Stimulated activated CD8-positive, alpha-beta memory T cell treated with anti-CD3 and anti-CD28 coated beads, Interleukin-12 subunit alpha, Interleukin-12 subunit beta, amount 100 ng/mL, for 24 hours (primary cell): ENCODE measurements around the gene TPCN2.
A peak's percentile ranks its signal among the peaks of the same experiment; 100 is the strongest.

Source experiments
- DNase-seq: peaks from one replicate; pipeline ENCODE4 v3.0.0-alpha.2; 2020; ENCODE audit errors: extremely low read depth

The TPCN2 gene

GRCh38 chr11:69037544-69037943 lies 11.2 kb upstream of the TPCN2 start:
- DNase-seq: no peak

GRCh38 chr11:69039501-69039900 lies 9.2 kb upstream of the TPCN2 start:
- no peak for DNase-seq

- DNase-seq: no peak
Observed at GRCh38 chr11:69040051-69040450, 8.7 kb upstream of the TPCN2 start.

GRCh38 chr11:69040581-69041260 lies 8.0 kb upstream of the TPCN2 start:
- DNase-seq: peak; percentile 22

GRCh38 chr11:69041516-69041915 lies 7.2 kb upstream of the TPCN2 start:
- no peak for DNase-seq

- DNase-seq: no peak
Observed at GRCh38 chr11:69044111-69045013, 4.4 kb upstream of the TPCN2 start.

- no peak for DNase-seq
Observed at GRCh38 chr11:69048031-69048693, 570 bp upstream of the TPCN2 start.

GRCh38 chr11:69049490-69049867 lies 747 bp downstream of the TPCN2 start:
- DNase-seq: no peak

GRCh38 chr11:69050592-69051380 lies 2.1 kb downstream of the TPCN2 start:
- DNase-seq: no peak

- DNase-seq: no peak
Observed at GRCh38 chr11:69051381-69052342, 2.9 kb downstream of the TPCN2 start.

GRCh38 chr11:69052343-69053168 lies 3.8 kb downstream of the TPCN2 start:
- DNase-seq: no peak

- no peak for DNase-seq
Observed at GRCh38 chr11:69053169-69053477, 4.4 kb downstream of the TPCN2 start.

- DNase-seq: no peak
Observed at GRCh38 chr11:69053546-69054396, 5.0 kb downstream of the TPCN2 start.

- no peak for DNase-seq
Observed at GRCh38 chr11:69054397-69055211, 5.9 kb downstream of the TPCN2 start.

- no peak for DNase-seq
Observed at GRCh38 chr11:69055212-69055586, 6.5 kb downstream of the TPCN2 start.

GRCh38 chr11:69055598-69056516 lies 7.1 kb downstream of the TPCN2 start:
- no peak for DNase-seq

GRCh38 chr11:69057236-69057635 lies 8.5 kb downstream of the TPCN2 start:
- no peak for DNase-seq
